HG03064 (cell line): Measurements from ENCODE around the gene RNU6-1.

Experiments used
- ATAC-seq: cut with Tn5 transposase; IDR thresholded peaks from one replicate; pipeline ENCODE4 v1.9.1; 2021; ENCODE audit warnings: low read depth; ENCODE audit not compliant: unreplicated experiment

RNU6-1 gene

GRCh38 chr15:67803996-67804843 is 35.6 kb downstream of the RNU6-1 start:
- no peak for ATAC-seq

DNA sequence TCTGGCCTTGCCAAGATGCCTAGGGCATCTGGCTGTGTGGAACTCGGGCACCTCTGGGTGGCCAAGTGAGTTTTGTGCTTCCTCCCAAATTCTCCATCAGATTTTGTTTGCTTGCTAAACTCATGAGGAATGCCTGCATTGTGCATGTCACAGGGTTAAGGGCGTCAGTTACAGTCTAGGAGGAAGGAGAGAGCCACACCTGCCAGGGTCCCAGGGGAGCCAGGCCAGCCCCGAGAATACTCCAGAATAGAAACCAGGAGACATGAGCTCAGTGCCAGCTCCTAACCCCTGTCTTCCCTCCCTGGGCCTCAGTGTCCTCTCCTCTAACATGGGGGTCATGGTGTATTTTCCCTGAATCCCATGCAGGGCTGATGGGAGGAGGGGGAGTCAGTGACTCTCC is 36.5 kb downstream of the RNU6-1 start:
- no peak for ATAC-seq

DNA sequence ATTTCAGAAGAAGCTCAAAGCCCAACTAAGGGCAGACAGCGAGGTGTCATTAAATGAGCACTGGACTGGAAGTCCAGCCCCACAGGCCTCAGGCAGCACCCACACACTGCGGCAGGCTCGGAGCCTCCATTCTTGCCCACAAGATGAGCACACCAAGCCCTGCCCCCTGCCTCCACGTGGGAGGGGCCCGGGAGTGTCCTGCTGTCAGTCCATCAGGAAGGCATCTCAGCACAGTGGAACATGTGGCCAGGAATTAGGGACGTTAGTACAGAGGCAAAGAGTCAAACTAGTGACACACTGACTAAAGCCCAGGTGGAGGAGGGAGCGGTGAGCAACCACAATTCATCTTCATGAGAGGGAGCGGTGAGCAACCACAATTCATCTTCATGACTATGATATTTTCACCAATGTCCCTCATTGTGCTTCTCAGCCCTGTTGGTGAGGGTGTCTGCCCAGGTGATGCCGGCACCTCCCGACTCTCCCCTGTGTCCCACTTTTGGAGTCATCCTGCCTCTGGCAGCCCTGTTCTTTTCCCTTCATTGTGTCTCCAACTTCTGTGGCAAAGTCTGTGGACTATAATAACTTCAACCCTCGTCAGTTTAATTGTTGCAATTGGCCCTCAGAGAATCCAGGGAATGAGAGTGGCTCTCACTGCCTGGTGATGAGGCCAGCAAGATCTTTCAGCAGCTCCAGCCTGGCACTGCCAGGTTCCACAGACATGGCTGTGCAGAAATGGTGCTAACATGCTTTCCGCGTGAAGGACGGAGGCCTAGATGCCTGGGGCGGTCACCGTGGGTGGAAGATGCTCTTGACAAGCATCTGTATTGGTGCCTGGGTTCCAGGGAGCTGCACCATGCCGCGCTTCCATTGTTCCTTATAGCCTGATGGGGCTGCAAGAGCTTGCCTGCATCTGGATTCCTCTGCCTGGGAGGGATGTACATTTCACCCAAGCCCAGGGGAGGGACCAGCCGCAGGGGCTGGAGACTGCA is 37.6 kb downstream of the RNU6-1 start:
- ATAC-seq: no peak

DNA sequence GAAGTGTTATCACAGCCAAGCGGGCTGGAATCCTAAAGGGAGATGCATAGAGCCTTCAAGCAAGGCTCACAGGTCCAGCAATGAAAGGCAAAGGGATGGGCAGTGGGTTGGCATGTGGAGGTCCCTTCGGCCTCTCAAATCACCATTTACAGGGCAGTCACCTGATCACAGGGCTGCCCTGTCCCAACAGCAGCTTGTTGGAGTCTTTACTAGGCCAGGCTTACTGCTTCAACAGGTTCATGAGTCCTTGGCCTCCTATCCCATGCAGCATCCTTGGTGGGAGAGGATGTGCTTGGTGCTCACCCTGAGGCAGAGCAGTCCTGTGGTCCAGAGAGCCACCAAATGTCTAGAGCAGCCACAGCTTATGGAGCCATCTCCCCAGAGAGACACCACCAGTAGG is 38.7 kb downstream of the RNU6-1 start:
- no peak for ATAC-seq

DNA sequence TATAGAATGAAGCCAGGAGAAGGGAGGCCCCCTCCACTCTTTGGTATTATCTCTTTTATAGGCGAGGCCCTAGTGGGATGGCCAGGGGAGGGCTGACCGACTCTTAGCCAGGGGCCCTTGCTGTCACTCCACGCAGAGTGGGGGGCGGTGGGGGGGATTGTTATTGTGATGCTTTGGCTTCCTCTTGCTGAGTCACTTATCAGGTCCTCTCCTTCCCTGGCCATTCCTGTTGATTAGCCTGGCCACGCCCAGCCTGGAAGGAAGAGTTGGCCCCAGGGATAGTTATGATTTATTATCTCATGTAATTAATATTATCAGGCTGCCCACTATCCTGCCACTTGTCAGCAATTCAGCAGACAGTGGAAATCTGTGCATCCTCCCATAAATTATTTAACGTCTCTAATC is 40.0 kb downstream of the RNU6-1 start:
- no peak for ATAC-seq

DNA sequence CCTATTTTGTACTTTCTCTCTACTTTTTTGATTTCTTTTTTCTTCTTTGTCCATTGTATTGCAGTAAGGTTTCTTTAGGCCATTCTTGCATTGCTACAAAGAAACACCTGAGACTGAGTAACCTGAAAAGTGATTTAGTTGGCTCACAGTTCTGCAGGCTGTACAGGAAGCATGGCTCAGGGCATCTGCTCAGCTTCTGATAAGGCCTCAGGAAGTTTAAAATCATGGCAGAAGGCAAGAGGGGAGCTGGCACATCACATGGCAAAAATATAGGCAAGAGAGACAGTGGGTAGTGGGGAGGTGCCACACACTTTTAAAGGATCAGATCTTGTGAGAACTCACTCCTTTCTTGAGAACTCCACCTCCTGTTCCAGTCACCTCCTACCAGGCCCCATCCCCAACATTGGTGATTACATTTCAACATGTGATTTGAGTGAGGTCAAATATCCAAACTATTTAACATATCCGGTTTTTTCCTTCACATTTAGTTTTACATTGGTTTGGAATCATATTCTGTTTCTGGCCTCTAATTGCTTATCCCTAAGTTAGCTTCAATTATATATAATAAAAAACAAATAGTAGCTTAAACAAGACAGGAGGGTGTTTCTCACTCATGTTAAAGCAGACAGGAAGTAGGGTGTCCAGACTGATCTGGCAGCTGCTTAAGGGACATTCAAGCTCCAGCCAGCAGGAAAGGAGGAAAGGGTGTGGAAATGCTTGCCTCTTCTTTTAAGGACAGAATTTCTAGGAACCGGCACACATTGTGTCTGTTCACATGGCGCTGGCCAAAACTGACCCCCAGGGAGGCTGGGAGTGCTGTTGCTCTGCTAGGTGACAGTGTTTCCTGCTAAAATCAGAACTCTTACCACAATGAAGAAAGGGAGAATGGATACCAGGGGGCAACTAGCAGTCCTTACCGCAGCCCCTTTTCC is 43.4 kb downstream of the RNU6-1 start:
- ATAC-seq: no peak

GRCh38 chr15:67794832-67795574 is 44.8 kb downstream of the RNU6-1 start:
- no peak for ATAC-seq

DNA sequence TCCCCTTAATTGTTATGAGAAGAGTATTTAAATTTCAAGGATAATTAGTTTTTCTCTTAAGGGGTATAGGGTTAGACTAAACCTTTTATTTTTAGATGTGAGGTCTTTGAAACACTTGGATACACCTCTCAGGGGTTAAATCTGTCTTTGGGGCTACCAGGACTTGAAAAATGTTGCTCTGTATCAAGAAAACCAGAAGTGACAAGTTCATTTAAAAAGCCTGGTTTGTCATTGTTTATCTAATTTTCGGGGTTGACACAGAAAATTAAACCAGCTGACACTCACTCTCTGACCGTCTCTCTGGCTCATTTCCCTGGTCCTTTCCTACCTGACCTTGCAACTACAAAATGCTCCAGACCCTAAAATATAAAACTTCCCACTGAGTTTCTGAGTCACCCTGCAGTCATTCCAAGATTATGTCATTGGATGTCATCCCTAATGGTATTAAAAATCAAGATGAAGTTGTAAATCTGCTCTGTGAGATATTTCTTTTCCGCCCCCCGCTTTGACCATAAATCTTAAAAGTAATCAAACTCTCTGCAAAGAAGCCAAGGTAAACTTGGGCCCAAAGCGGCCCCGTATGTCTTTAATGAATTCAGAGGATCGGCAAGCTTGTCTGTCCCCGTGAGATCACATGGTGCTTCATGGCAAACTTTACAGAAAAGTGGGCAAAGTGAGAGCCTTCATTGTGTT is 47.4 kb downstream of the RNU6-1 start:
- ATAC-seq: no peak

DNA sequence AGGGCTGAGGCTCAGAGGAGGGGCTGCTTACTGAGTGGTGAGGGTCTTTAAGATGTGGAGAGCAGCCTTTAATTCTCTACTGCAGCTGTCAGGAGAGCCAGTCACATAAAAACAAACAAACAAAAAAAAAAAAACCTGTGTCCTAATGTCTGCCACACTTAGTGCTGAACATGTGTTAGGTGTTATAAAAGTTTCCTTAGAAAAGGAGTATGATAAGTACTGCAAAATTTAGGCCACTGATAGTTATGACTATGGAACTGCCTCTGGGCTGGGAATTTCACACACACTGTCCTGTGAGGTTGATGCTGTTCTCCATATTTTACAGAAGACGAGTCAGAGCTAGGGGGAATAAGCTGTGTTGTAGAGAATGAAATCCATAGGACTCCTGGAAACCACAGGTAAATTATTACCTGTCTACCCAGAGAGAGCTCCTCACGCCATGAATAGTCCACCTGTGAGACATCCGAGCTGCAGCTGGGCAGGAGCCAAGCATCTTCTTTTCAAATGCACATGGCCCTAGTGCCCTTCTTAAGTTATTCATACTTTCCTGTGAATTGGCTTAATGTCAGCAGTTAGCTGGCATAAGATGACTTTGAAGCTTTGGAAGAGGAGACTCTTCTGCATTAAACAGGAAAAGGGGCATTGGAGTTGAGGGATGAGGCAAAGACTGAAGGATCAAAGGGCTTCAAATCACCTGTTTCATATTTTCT is 49.1 kb downstream of the RNU6-1 start:
- no peak for ATAC-seq
